Tibial artery (tissue), 4 donors: ENCODE results near the gene MACROD2.

ENCODE experiments used
- DNase-seq, 2 donors: peaks; one replicate each; pipeline ENCODE4 v3.0.0-alpha.2; 2019
- H3K27ac ChIP-seq, 2 donors: fragments of 200-600 bp; sonication (generic) in 1 of 2; 1 replicate in 1 of 2; 2 replicates in 1 of 2; pipeline ENCODE4 v1.5.1; 2018 to 2019; ENCODE audit warnings: mild to moderate bottlenecking in 1 of 2
- H3K27me3 ChIP-seq, 2 donors: fragments of 200-600 bp; sonication (generic) in 1 of 2; one replicate each; pipeline versions ENCODE4 v1.5.1 to v1.6.0; 2016 to 2019
- H3K36me3 ChIP-seq, 3 donors: fragments of 200-600 bp; sonication (generic) in 2 of 3; one replicate each; pipeline ENCODE4 v1.5.1; 2016 to 2019; ENCODE audit warnings: mild to moderate bottlenecking in 2 of 3
- H3K4me1 ChIP-seq, 4 donors: fragments of 200-600 bp; sonication (generic) in 2 of 4; 1 replicate in 3 of 4; 2 replicates in 1 of 4; pipeline ENCODE4 v1.5.1; 2016 to 2019
- H3K4me3 ChIP-seq, 2 donors: fragments of 200-600 bp; sonication (generic) in 1 of 2; 1 replicate in 1 of 2; 2 replicates in 1 of 2; pipeline ENCODE4 v1.5.1; 2018 to 2019; ENCODE audit warnings: mild to moderate bottlenecking in 2 of 2
- H3K9me3 ChIP-seq, 3 donors: fragments of 200-600 bp; sonication (generic) in 1 of 3; one replicate each; pipeline ENCODE4 v1.5.1; 2016 to 2019
- CTCF ChIP-seq, 2 experiments: fragments of 200-600 bp in 1 of 2; fragments of 450-650 bp in 1 of 2; IDR thresholded peaks; one replicate each; pipeline ENCODE4 v1.5.1; 2017 to 2019; ENCODE audit warnings: antibody characterized with exemption in 2 of 2, mild to moderate bottlenecking in 1 of 2, moderate library complexity in 1 of 2
- intact Hi-C: fragments of 100-400 bp; cut with DNase I; formaldehyde crosslinking; loops from one replicate; pipeline ENCODE4 v1.15.0; 2023; ENCODE audit warnings: low total_unique reads

Gene MACROD2

GRCh38 chr20:15220778-15221565 is 1225.7 kb downstream of the MACROD2 start:
- no peak for DNase-seq
- Histone ChIP-seq H3K27me3 (no peaks in the 10 kb centered on the region), H3K36me3 (no peaks in the 10 kb centered on the region), H3K4me3 (no peak overlapping the region), H3K9me3 (no peaks in the 10 kb centered on the region), H3K4me1 (no peaks in the 10 kb centered on the region), H3K27ac (no peak overlapping the region)
- TF ChIP-seq CTCF (IDR thresholded peaks at IDR 0.05) = no peak
- intact Hi-C loops = no loop called here

- Histone ChIP-seq H3K27me3 (no peaks in the 10 kb centered on the region), H3K27ac (no peak overlapping the region), H3K36me3 (no peaks in the 10 kb centered on the region), H3K9me3 (no peaks in the 10 kb centered on the region), H3K4me3 (no peak overlapping the region), H3K4me1 (no peaks in the 10 kb centered on the region)
- TF ChIP-seq CTCF (IDR thresholded peaks at IDR 0.05) = no peak
- intact Hi-C loops = no loop called here
- no peak for DNase-seq
Measured at GRCh38 chr20:15222502-15223330, 1227.4 kb downstream of the MACROD2 start.

- Histone ChIP-seq H3K9me3 (no peaks in the 10 kb centered on the region), H3K4me1 (no peaks in the 10 kb centered on the region), H3K4me3 (no peak overlapping the region), H3K36me3 (no peaks in the 10 kb centered on the region), H3K27me3 (no peaks in the 10 kb centered on the region), H3K27ac (no peak overlapping the region)
- intact Hi-C loops = no loop called here
- TF ChIP-seq CTCF (IDR thresholded peaks at IDR 0.05) = no peak
- DNase-seq = no peak
Measured at GRCh38 chr20:15224199-15224598, 1228.9 kb downstream of the MACROD2 start.

- no peaks in the 10 kb centered on the region for H3K4me1 ChIP-seq
- DNase-seq = no peak
- intact Hi-C loops = no loop called here
- no peak overlapping the region for H3K27ac ChIP-seq
- H3K36me3 ChIP-seq = no peaks in the 10 kb centered on the region
- H3K4me3 ChIP-seq = no peak overlapping the region
- no peaks in the 10 kb centered on the region for H3K27me3 ChIP-seq
- TF ChIP-seq CTCF (IDR thresholded peaks at IDR 0.05) = no peak
- no peaks in the 10 kb centered on the region for H3K9me3 ChIP-seq
Measured at GRCh38 chr20:15227102-15227501, 1231.8 kb downstream of the MACROD2 start.

GRCh38 chr20:15232243-15232642 is 1236.9 kb downstream of the MACROD2 start:
- no peak for TF ChIP-seq CTCF (IDR thresholded peaks at IDR 0.05)

More at GRCh38 chr20:15232243-15232642, 1236.9 kb downstream of the MACROD2 start:
- no peaks in the 10 kb centered on the region for H3K4me1 ChIP-seq
- H3K27ac ChIP-seq = no peak overlapping the region
- no peaks in the 10 kb centered on the region for H3K27me3 ChIP-seq
- no peak overlapping the region for H3K4me3 ChIP-seq
- no peaks in the 10 kb centered on the region for H3K36me3 ChIP-seq
- no peaks in the 10 kb centered on the region for H3K9me3 ChIP-seq
- no peak for DNase-seq
- intact Hi-C loops = no loop called here
